OCI-LY1 (cell line): ENCODE data around the gene CRLF3.

ENCODE experiments used
- CTCF ChIP-seq: fragments of 200-600 bp; sonication (generic), shearing (Covaris generic); IDR thresholded peaks from 2 replicates; pipeline ENCODE4 v1.5.1; 2017; ENCODE audit warnings: mild to moderate bottlenecking, antibody characterized with exemption, low read length, moderate library complexity, mixed read lengths
- EZH2 ChIP-seq: fragments of 200-600 bp; sonication (generic), shearing (Covaris generic); IDR thresholded peaks from 2 replicates; pipeline ENCODE4 v1.8.0; 2017; ENCODE audit warnings: borderline replicate concordance, mixed run types, mild to moderate bottlenecking, antibody characterized with exemption, low read length, moderate library complexity, mixed read lengths

- TF ChIP-seq CTCF (no peak), EZH2 (no peak)
Observed at GRCh38 chr17:30823421-30823820, 1.1 kb downstream of the CRLF3 start.
